Ovary (tissue), 9 donors: ENCODE data around the gene PNMT. TPM values are rescaled to one million over a fixed set of nuclear protein-coding genes. Genes with fewer than 3 reads are reported as not detected.
"Not testable (repeated sequence)": the region's sequence is repeated elsewhere in the genome, so short reads cannot be mapped to it uniquely, and the experiment has no call there.

Experiments
- DNase-seq, 5 donors: peaks; one replicate each; pipeline ENCODE4 v3.0.0-alpha.2; 2019 to 2020
- H3K27ac ChIP-seq, 2 donors: fragments of 200-600 bp; one replicate each; pipeline versions ENCODE4 v1.5.1 to v1.8.0; 2019 to 2022
- H3K27me3 ChIP-seq: fragments of 200-600 bp; one replicate; pipeline ENCODE4 v1.8.0; 2022
- H3K36me3 ChIP-seq: fragments of 200-600 bp; sonication (generic); one replicate; pipeline ENCODE4 v1.5.1; 2019
- H3K4me1 ChIP-seq: one replicate; pipeline ENCODE4 v1.8.1; 2013; ENCODE audit warnings: mild to moderate bottlenecking, moderate library complexity; ENCODE audit not compliant: insufficient read depth
- H3K4me3 ChIP-seq: fragments of 200-600 bp; sonication (generic); one replicate; pipeline ENCODE4 v1.5.1; 2017
- H3K9me3 ChIP-seq, 2 donors: fragments of 200-600 bp in 1 of 2; sonication (generic) in 1 of 2; one replicate each; pipeline versions ENCODE4 v1.5.1 to v1.8.1; 2013 to 2019; ENCODE audit warnings: mild to moderate bottlenecking in 1 of 2, moderate library complexity in 1 of 2
- CTCF ChIP-seq, 3 donors: fragments of 450-650 bp in 2 of 3; fragments of 200-600 bp in 1 of 3; IDR thresholded peaks; one replicate each; pipeline versions ENCODE4 v1.5.1 to v1.8.0; 2016 to 2022; ENCODE audit warnings: antibody characterized with exemption in 3 of 3, mild to moderate bottlenecking in 1 of 3
- EP300 ChIP-seq: sonication (generic); formaldehyde crosslinking; IDR thresholded peaks from one replicate; pipeline ENCODE4 v1.6.1; 2017; ENCODE audit warnings: antibody characterized with exemption
- POLR2A ChIP-seq: fragments of 450-650 bp; IDR thresholded peaks from one replicate; pipeline ENCODE4 v1.6.1; 2017; ENCODE audit warnings: antibody characterized with exemption, mild to moderate bottlenecking, moderate library complexity
- WGBS, 3 donors: extraction: QIAGEN DNeasy Blood & Tissue Kit in 1 of 3; methylation state at CpG; one replicate each; pipeline versions ENCODE4 v1.1.5 to v1.1.7; 2013 to 2017; 5-methylcytosine and 5-hydroxymethylcytosine counted together
- intact Hi-C, 4 donors: fragments of 100-400 bp; cut with DNase I; formaldehyde crosslinking; loops; one replicate each; pipeline versions ENCODE4 v1.11.0 to v1.15.1; 2022 to 2023
- polyA plus RNA-seq, 2 donors: library from polyadenylated mRNA; stranded (reverse); fragments of 200-250 nt in 1 of 2; fragments of 350-450 nt in 1 of 2; fragmentation: Illumina TruSeq in 1 of 2; extraction: RNeasy Lipid Tissue Mini Kit (QIAGEN cat#74804) in 1 of 2; gene quantifications; one replicate each; pipeline ENCODE4 v1.2.3, GENCODE V29; 2013 to 2014
- total RNA-seq, 7 donors: library from RNA; depleted of rRNA in 2 of 7; stranded (reverse); fragments of >200 nt in 2 of 7; fragmentation: NEBNext Ultra II Directional in 3 of 7; extraction: Animal tissue kit (Norgen Biotek cat#: 25700) in 3 of 7; gene quantifications; one replicate each; pipeline versions ENCODE4 v1.1.0 to v1.2.4, GENCODE V29; 2016 to 2023
- donor health status: DM: no; HTN: no; CAD: no; lungs with moderate emphysema.
- donor health status: DM: no; HTN: no; CAD: no.
- donor health status: Bipolar disorder and iron deficiency.
- donor health status: DM: yes; HTN: yes; CAD: no.
- donor health status: DM: no; HTN: no; CAD: no.
- donor health status: DM: yes; HTN: yes; CAD: no.

The PNMT gene
- total and polyA plus RNA-seq, 9 donors: 0.60 to 5.1 (median 1.3) TPM; not detected in 2

- no peaks in the 10 kb centered on the region for H3K9me3 ChIP-seq
- WGBS, 3 donors: 83 to 87% (median 86%) methylated on average over 14 of the region's 14 CpGs
- no peaks in the 10 kb centered on the region for H3K27me3 ChIP-seq
- H3K4me1 ChIP-seq: peaks cover 4% of the 10 kb centered on the region
- no peak for TF ChIP-seq CTCF (IDR thresholded peaks at IDR 0.05)
- H3K36me3 ChIP-seq: no peaks in the 10 kb centered on the region
- intact Hi-C loops: no loop called here
- no peak overlapping the region for H3K27ac ChIP-seq
- H3K4me3 ChIP-seq: no peak overlapping the region
- no peak for DNase-seq
These were observed 41.2 kb downstream of the PNMT start for GRCh38 chr17:39709319-39709997.

- Histone ChIP-seq H3K27ac (no peak overlapping the region), H3K4me3 (no peak overlapping the region), H3K4me1 (no peaks in the 10 kb centered on the region), H3K9me3 (no peaks in the 10 kb centered on the region), H3K36me3 (no peaks in the 10 kb centered on the region), H3K27me3 (no peaks in the 10 kb centered on the region)
- WGBS, 3 donors: 87 to 92% (median 91%) methylated on average over 18 to 20 of the region's 20 CpGs
- no peak for DNase-seq
- no peak for TF ChIP-seq EP300
- TF ChIP-seq POLR2A: no peak
- TF ChIP-seq CTCF (IDR thresholded peaks at IDR 0.05): no peak
- intact Hi-C loops: no loop called here
These were observed 42.0 kb downstream of the PNMT start for GRCh38 chr17:39709998-39710964.

GRCh38 chr17:39711071-39711470 is 42.8 kb downstream of the PNMT start:
- DNase-seq, H3K9me3 ChIP-seq, H3K4me1 ChIP-seq, H3K4me3 ChIP-seq, intact Hi-C loops, H3K27me3 ChIP-seq, H3K27ac ChIP-seq, H3K36me3 ChIP-seq: not testable (repeated sequence)
- WGBS, 3 donors: 90 to 93% (median 90%) methylated on average over 11 of the region's 11 CpGs

- DNase-seq: no peak
- no peak overlapping the region for H3K27ac ChIP-seq
- WGBS, 3 donors: 89 to 93% (median 91%) methylated on average over 10 of the region's 10 CpGs
- no peaks in the 10 kb centered on the region for H3K36me3 ChIP-seq
- H3K4me3 ChIP-seq: no peak overlapping the region
- H3K4me1 ChIP-seq: no peaks in the 10 kb centered on the region
- TF ChIP-seq POLR2A: no peak
- TF ChIP-seq EP300: no peak
- no peak for TF ChIP-seq CTCF (IDR thresholded peaks at IDR 0.05)
- H3K27me3 ChIP-seq: no peaks in the 10 kb centered on the region
- intact Hi-C loops: no loop called here
- H3K9me3 ChIP-seq: no peaks in the 10 kb centered on the region
These were observed 43.6 kb downstream of the PNMT start for GRCh38 chr17:39711851-39712250.

DNA sequence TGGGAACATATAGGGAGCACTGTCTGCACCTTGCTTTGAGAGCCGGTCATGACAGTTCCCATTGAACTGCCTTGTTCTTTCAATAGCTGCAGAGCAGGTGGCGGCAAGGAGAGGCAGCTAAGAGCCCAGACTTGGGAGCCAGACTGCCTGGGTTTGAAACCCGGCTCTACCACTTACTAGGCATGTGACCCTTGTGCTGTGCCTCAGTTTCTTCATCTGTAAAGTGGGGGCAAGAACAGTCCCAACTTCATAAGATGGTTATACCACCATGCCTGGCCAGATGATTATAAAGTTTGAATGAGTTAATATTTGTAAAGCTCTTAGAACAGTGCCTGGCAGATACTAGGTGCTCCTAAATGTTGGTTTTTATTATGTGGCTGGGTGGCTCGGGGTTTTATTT is 46.0 kb downstream of the PNMT start:
- TF ChIP-seq EP300 (no peak), POLR2A (no peak), CTCF (IDR thresholded peaks at IDR 0.05) (no peak)
- no peak overlapping the region for H3K4me3 ChIP-seq
- no peaks in the 10 kb centered on the region for H3K36me3 ChIP-seq
- WGBS, 3 donors: 90 to 93% (median 93%) methylated on average over 4 of the region's 4 CpGs
- no peak overlapping the region for H3K27ac ChIP-seq
- no peaks in the 10 kb centered on the region for H3K27me3 ChIP-seq
- intact Hi-C loops: no loop called here
- no peak for DNase-seq
- H3K4me1 ChIP-seq: no peaks in the 10 kb centered on the region
- no peaks in the 10 kb centered on the region for H3K9me3 ChIP-seq
